HG03469 (cell line): Measurements from ENCODE around the gene POLR3B.

Experiments
- ATAC-seq: cut with Tn5 transposase; IDR thresholded peaks from one replicate; pipeline ENCODE4 v1.9.1; 2021; ENCODE audit warnings: mild to moderate bottlenecking, moderate library complexity, moderate number of reproducible peaks; ENCODE audit not compliant: unreplicated experiment

POLR3B gene

GRCh38 chr12:106412563-106412962 is 55.0 kb downstream of the POLR3B start:
- no peak for ATAC-seq

- ATAC-seq: no peak
Measured at GRCh38 chr12:106415134-106415533, 57.6 kb downstream of the POLR3B start.

GRCh38 chr12:106416273-106416672 is 58.7 kb downstream of the POLR3B start:
- ATAC-seq: no peak

- no peak for ATAC-seq
Measured at GRCh38 chr12:106417926-106418910, 60.7 kb downstream of the POLR3B start.

- ATAC-seq: no peak
Measured at GRCh38 chr12:106418970-106419369, 61.4 kb downstream of the POLR3B start.

GRCh38 chr12:106423291-106423690 is 65.7 kb downstream of the POLR3B start:
- no peak for ATAC-seq

GRCh38 chr12:106425061-106425702 is 67.6 kb downstream of the POLR3B start:
- ATAC-seq: no peak

GRCh38 chr12:106427917-106428316 is 70.4 kb downstream of the POLR3B start:
- ATAC-seq: no peak

- ATAC-seq: no peak
Measured at GRCh38 chr12:106428384-106428783, 70.8 kb downstream of the POLR3B start.

GRCh38 chr12:106429043-106429552 is 71.5 kb downstream of the POLR3B start:
- no peak for ATAC-seq

GRCh38 chr12:106429636-106430035 is 72.1 kb downstream of the POLR3B start:
- ATAC-seq: no peak

GRCh38 chr12:106431839-106432411 is 74.4 kb downstream of the POLR3B start:
- ATAC-seq: no peak

- ATAC-seq: no peak
Measured at GRCh38 chr12:106433055-106433454, 75.5 kb downstream of the POLR3B start.

GRCh38 chr12:106434526-106434925 is 77.0 kb downstream of the POLR3B start:
- ATAC-seq: no peak

- ATAC-seq: no peak
Measured at GRCh38 chr12:106436164-106436563, 78.6 kb downstream of the POLR3B start.

GRCh38 chr12:106442575-106442974 is 85.0 kb downstream of the POLR3B start:
- no peak for ATAC-seq

GRCh38 chr12:106445053-106445452 is 87.5 kb downstream of the POLR3B start:
- ATAC-seq: no peak

GRCh38 chr12:106445959-106446358 is 88.4 kb downstream of the POLR3B start:
- no peak for ATAC-seq

- no peak for ATAC-seq
Measured at GRCh38 chr12:106446419-106447092, 89.0 kb downstream of the POLR3B start.

GRCh38 chr12:106452309-106452708 is 94.8 kb downstream of the POLR3B start:
- ATAC-seq: no peak

GRCh38 chr12:106455111-106455510 is 97.6 kb downstream of the POLR3B start:
- no peak for ATAC-seq
